ENCODE data around the gene HSP90AB1. TPM values are rescaled to one million over a fixed set of nuclear protein-coding genes. Genes with fewer than 3 reads are reported as not detected.

The HSP90AB1 gene
- total RNA-seq, 1 experiment from 2014 or later, result 1,280 TPM

DNA sequence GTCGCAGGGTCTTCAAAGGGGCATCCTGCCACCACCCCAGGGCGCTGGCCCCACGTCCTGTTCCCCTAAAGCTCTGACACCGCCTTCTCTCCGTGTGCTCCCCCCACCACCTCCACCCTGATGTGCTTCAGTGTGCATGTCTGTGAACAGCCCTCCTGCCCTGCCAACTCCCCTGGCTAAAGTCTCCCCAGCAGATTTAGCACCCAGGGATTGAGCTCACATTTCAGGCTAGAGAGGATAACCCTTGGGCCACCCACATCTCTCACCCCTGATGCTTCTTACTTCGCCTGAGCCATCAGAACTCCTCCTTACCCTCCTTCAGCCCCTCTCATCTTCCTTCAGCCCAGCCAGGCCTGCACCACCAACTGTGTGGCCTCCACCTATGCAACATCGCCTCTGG lies 30.9 kb downstream of the HSP90AB1 start:
- no peak for ATAC-seq
- intact Hi-C loops (cut with micrococcal nuclease), result no loop called here
- no peak for TF ChIP-seq EZH2 (IDR thresholded peaks at IDR 0.05; ENCODE audit: low read length, unreplicated experiment)
- no peak for TF ChIP-seq EZH2phosphoT487 (IDR thresholded peaks at IDR 0.05; ENCODE audit: borderline replicate concordance, low read length)
- TF ChIP-seq, protein P1, sequence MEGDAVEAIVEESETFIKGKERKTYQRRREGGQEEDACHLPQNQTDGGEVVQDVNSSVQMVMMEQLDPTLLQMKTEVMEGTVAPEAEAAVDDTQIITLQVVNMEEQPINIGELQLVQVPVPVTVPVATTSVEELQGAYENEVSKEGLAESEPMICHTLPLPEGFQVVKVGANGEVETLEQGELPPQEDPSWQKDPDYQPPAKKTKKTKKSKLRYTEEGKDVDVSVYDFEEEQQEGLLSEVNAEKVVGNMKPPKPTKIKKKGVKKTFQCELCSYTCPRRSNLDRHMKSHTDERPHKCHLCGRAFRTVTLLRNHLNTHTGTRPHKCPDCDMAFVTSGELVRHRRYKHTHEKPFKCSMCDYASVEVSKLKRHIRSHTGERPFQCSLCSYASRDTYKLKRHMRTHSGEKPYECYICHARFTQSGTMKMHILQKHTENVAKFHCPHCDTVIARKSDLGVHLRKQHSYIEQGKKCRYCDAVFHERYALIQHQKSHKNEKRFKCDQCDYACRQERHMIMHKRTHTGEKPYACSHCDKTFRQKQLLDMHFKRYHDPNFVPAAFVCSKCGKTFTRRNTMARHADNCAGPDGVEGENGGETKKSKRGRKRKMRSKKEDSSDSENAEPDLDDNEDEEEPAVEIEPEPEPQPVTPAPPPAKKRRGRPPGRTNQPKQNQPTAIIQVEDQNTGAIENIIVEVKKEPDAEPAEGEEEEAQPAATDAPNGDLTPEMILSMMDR (conservative IDR thresholded peaks at IDR 0.05; ENCODE audit: low read depth, low read length), result no peak
- DNase-seq, result no peak
- H3F3A ChIP-seq (ENCODE audit: low read length, unreplicated experiment), result no peaks in the 10 kb centered on the region
- H3K9ac ChIP-seq (ENCODE audit: low read length), result no peak overlapping the region
- H3K4me3 ChIP-seq (ENCODE audit: low read length), result no peak overlapping the region
- no peak overlapping the region for H2AFZ ChIP-seq (ENCODE audit: low read length)
- ChIA-PET CTCF (no interaction called here), POLR2A (ENCODE audit: unreplicated experiment) (no interaction called here)
- H3K9me3 ChIP-seq (ENCODE audit: low read length), result no peaks in the 10 kb centered on the region
- no peaks in the 10 kb centered on the region for H3K36me3 ChIP-seq (ENCODE audit: low read depth, low read length)
- H3K27me3 ChIP-seq (ENCODE audit: low read length), result peaks cover 7% of the 10 kb centered on the region
- H3K4me2 ChIP-seq (ENCODE audit: low read length), result no peak overlapping the region
- no peaks in the 10 kb centered on the region for H3K9me2 ChIP-seq (replicated peaks; ENCODE audit: low read length)
- peaks cover 8% of the 10 kb centered on the region; the same call in 1 of the 2 replicates for H3K4me1 ChIP-seq (ENCODE audit: insufficient read depth, low read length)
- no peak overlapping the region for H3K27ac ChIP-seq (ENCODE audit: low read length)
- BruUV-seq (replicated peaks), result no TSS peak
- no peaks in the 10 kb centered on the region for H4K20me1 ChIP-seq (ENCODE audit: low read length)
- H3K79me2 ChIP-seq (ENCODE audit: low read length), result no peaks in the 10 kb centered on the region

DNA sequence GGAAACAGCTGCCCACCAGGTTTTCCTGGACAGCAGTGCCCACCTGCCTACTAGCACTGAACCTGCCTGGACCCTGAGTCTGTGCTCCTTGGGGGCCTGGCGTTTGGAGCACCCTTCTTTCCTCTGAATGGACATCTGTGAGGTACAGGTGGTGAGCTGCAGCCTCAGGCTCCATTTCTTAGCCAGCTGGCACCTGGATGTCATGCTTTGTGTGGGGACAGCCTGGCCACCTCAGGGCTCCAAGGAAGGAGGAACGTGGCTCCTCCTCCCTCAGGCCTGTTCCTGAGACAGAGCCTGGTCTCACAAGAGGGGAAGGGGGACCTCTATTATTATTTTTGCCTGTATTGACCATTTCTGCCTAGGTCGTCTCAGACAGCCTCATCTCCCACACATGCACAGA lies 31.4 kb downstream of the HSP90AB1 start:
- POLR2A ChIA-PET (ENCODE audit: unreplicated experiment), result no interaction called here
- Histone ChIP-seq H3K9me3 (ENCODE audit: low read length) (no peaks in the 10 kb centered on the region), H3K4me3 (ENCODE audit: low read length) (no peak overlapping the region), H2AFZ (ENCODE audit: low read length) (no peak overlapping the region), H4K20me1 (ENCODE audit: low read length) (no peaks in the 10 kb centered on the region), H3K27me3 (ENCODE audit: low read length) (peaks cover 10% of the 10 kb centered on the region), H3F3A (ENCODE audit: low read length, unreplicated experiment) (no peaks in the 10 kb centered on the region), H3K9ac (ENCODE audit: low read length) (no peak overlapping the region), H3K9me2 (replicated peaks; ENCODE audit: low read length) (no peaks in the 10 kb centered on the region), H3K79me2 (ENCODE audit: low read length) (no peaks in the 10 kb centered on the region), H3K4me2 (ENCODE audit: low read length) (no peak overlapping the region), H3K4me1 (ENCODE audit: insufficient read depth, low read length) (peaks cover 8% of the 10 kb centered on the region; the same call in 1 of the 2 replicates), H3K27ac (ENCODE audit: low read length) (no peak overlapping the region), H3K36me3 (ENCODE audit: low read depth, low read length) (no peaks in the 10 kb centered on the region)
- ATAC-seq (no peak), DNase-seq (no peak)
- intact Hi-C loops (cut with micrococcal nuclease), result no loop called here
- CTCF ChIA-PET, result no interaction called here
- no TSS peak for BruUV-seq (replicated peaks)
- TF ChIP-seq EZH2phosphoT487 (IDR thresholded peaks at IDR 0.05; ENCODE audit: borderline replicate concordance, low read length), result no peak
- TF ChIP-seq EZH2 (IDR thresholded peaks at IDR 0.05; ENCODE audit: low read length, unreplicated experiment), result no peak

DNA sequence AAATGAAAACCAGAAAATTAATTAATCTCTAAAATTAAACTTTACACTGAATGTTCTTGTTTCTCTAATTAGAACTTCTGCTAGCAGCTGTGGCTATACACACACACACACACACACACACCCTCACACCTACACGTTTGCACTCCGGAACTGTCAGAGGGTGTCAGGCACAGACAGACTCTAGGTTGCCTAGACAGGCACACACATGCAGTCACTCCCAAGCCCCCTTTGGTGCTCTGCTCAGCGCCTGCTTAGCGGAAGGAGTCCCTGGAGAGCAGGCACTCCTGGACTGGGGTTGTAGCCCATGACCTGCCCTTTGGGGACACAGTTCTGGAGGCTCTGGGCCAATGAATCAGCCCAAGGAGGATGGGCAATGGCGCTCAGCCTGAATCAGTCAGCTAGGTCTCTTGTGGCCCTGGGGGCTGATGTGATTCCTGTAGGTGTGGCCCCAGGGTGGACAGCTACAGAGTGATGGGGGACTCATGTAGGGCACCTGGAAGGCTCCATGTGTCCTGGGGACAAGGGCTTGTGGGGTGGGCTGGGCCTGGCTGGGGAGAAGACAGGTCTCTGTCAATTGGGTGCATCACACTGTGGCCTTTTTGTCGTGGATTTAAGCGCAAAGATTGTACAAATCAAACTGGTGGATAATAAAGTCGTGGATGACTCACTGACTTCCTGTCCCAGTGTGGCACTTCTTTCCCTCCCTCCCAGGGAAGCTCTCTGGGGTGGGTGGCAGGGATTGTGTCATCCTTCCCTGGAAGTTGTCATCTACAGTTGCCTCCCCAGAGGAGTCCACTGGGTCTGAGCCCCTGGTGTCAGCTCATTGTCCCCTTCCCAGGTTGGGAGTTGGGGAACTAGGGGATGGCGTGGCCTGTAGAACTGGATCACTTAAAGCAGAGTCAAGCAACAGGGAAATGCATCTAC lies 32.1 kb downstream of the HSP90AB1 start:
- Histone ChIP-seq H3K9me3 (ENCODE audit: low read length) (no peaks in the 10 kb centered on the region), H3K4me3 (ENCODE audit: low read length) (no peak overlapping the region), H3K27ac (ENCODE audit: low read length) (no peak overlapping the region), H3K36me3 (ENCODE audit: low read depth, low read length) (no peaks in the 10 kb centered on the region), H3K4me2 (ENCODE audit: low read length) (0 out of 2 replicates have a peak overlapping the region, but pooled peaks have one; percentile 22), H4K20me1 (ENCODE audit: low read length) (no peaks in the 10 kb centered on the region), H3K79me2 (ENCODE audit: low read length) (no peaks in the 10 kb centered on the region), H3K4me1 (ENCODE audit: insufficient read depth, low read length) (peaks cover 8% of the 10 kb centered on the region; the same call in 1 of the 2 replicates), H3K27me3 (ENCODE audit: low read length) (peaks cover 17% of the 10 kb centered on the region), H3K9me2 (replicated peaks; ENCODE audit: low read length) (no peaks in the 10 kb centered on the region), H2AFZ (ENCODE audit: low read length) (no peak overlapping the region), H3K9ac (ENCODE audit: low read length) (no peak overlapping the region), H3F3A (ENCODE audit: low read length, unreplicated experiment) (no peaks in the 10 kb centered on the region)
- POLR2A ChIA-PET (ENCODE audit: unreplicated experiment), result no interaction called here
- TF ChIP-seq EZH2 (IDR thresholded peaks at IDR 0.05; ENCODE audit: low read length, unreplicated experiment) (no peak), EZH2phosphoT487 (IDR thresholded peaks at IDR 0.05; ENCODE audit: borderline replicate concordance, low read length) (no peak)
- TF ChIP-seq, protein P1 (conservative IDR thresholded peaks at IDR 0.05; ENCODE audit: low read depth, low read length), result no peak
- CTCF ChIA-PET, result no interaction called here
- DNase-seq (no peak), ATAC-seq (peak; percentile 55)
- no TSS peak for BruUV-seq (replicated peaks)
- intact Hi-C loops (cut with micrococcal nuclease), result no loop called here

Data from PC-3 (cell line).